Right forelimb (tissue), 1 donor: Measurements from ENCODE around the gene ST6GALNAC2.
"Not testable (repeated sequence)": the region's sequence is repeated elsewhere in the genome, so short reads cannot be mapped to it uniquely, and the experiment has no call there.

Experiments used
- DNase-seq: peaks from one replicate; pipeline ENCODE4 v3.0.0-alpha.2; 2018

The ST6GALNAC2 gene

GRCh38 chr17:76570457-76570856 lies 15.2 kb downstream of the ST6GALNAC2 start:
- no peak for DNase-seq

GRCh38 chr17:76569607-76570279 lies 15.9 kb downstream of the ST6GALNAC2 start:
- no peak for DNase-seq

- no peak for DNase-seq
Measured at GRCh38 chr17:76568811-76569221, 16.8 kb downstream of the ST6GALNAC2 start.

- no peak for DNase-seq
Measured at GRCh38 chr17:76567634-76568432, 17.8 kb downstream of the ST6GALNAC2 start.

- no peak for DNase-seq
Measured at GRCh38 chr17:76566988-76567431, 18.6 kb downstream of the ST6GALNAC2 start.

- DNase-seq = no peak
Measured at GRCh38 chr17:76566613-76566943, 19.1 kb downstream of the ST6GALNAC2 start.

GRCh38 chr17:76565728-76566612 lies 19.7 kb downstream of the ST6GALNAC2 start:
- no peak for DNase-seq

GRCh38 chr17:76564991-76565727 lies 20.5 kb downstream of the ST6GALNAC2 start:
- not testable (repeated sequence) for DNase-seq

- DNase-seq = not testable (repeated sequence)
Measured at GRCh38 chr17:76563359-76563758, 22.3 kb downstream of the ST6GALNAC2 start.

- DNase-seq = no peak
Measured at GRCh38 chr17:76562734-76563148, 22.9 kb downstream of the ST6GALNAC2 start.

- DNase-seq = no peak
Measured at GRCh38 chr17:76561799-76562268, 23.8 kb downstream of the ST6GALNAC2 start.

- no peak for DNase-seq
Measured at GRCh38 chr17:76561332-76561731, 24.3 kb downstream of the ST6GALNAC2 start.

GRCh38 chr17:76560877-76561221 lies 24.8 kb downstream of the ST6GALNAC2 start:
- no peak for DNase-seq

GRCh38 chr17:76560036-76560876 lies 25.4 kb downstream of the ST6GALNAC2 start:
- no peak for DNase-seq

GRCh38 chr17:76559460-76559859 lies 26.2 kb downstream of the ST6GALNAC2 start:
- not testable (repeated sequence) for DNase-seq

GRCh38 chr17:76558198-76559095 lies 27.2 kb downstream of the ST6GALNAC2 start:
- no peak for DNase-seq

GRCh38 chr17:76557368-76558197 lies 28.1 kb downstream of the ST6GALNAC2 start:
- DNase-seq = peak; percentile 98

- DNase-seq = no peak
Measured at GRCh38 chr17:76556765-76557367, 28.8 kb downstream of the ST6GALNAC2 start.

GRCh38 chr17:76554131-76554530 lies 31.5 kb downstream of the ST6GALNAC2 start:
- DNase-seq = no peak
